SK-N-MC (cell line): ENCODE measurements around the gene NCOA6.
"Not testable (repeated sequence)": the region's sequence is repeated elsewhere in the genome, so short reads cannot be mapped to it uniquely, and the experiment has no call there.

Source experiments
- DNase-seq: peaks from one replicate; pipeline ENCODE4 v3.0.0-alpha.2; 2011; ENCODE audit warnings: low read depth, low spot score
- H3K27ac ChIP-seq: fragments of 200-600 bp; sonication (generic); 2 replicates; pipeline ENCODE4 v1.5.1; 2016; ENCODE audit warnings: mixed run types
- H3K36me3 ChIP-seq: fragments of 200-600 bp; sonication (generic); 2 replicates; pipeline ENCODE4 v1.6.1; 2017; ENCODE audit warnings: antibody characterized with exemption, low read length, mixed read lengths; ENCODE audit not compliant: insufficient read depth
- H3K4me3 ChIP-seq: fragments of 200-600 bp; sonication (generic); 2 replicates; pipeline ENCODE4 v1.5.1; 2016
- H3K9ac ChIP-seq: fragments of 200-600 bp; sonication (generic); 2 replicates; pipeline ENCODE4 v1.8.0; 2017; ENCODE audit warnings: mixed run types, mixed read lengths; ENCODE audit not compliant: insufficient read length
- H3K9me3 ChIP-seq: fragments of 200-600 bp; sonication (generic); 2 replicates; pipeline ENCODE4 v1.6.1; 2017; ENCODE audit warnings: low read depth, mild to moderate bottlenecking, antibody characterized with exemption, low read length, moderate library complexity, mixed read lengths
- EZH2 ChIP-seq: fragments of 200-600 bp; sonication (generic); IDR thresholded peaks from one replicate; pipeline ENCODE4 v1.6.1; 2017; ENCODE audit warnings: antibody characterized with exemption
- FOXP2 ChIP-seq: optimal IDR thresholded peaks from 2 replicates; pipeline ENCODE3; 2011; ENCODE audit warnings: mild to moderate bottlenecking, moderate library complexity; ENCODE audit not compliant: insufficient read depth; ENCODE audit errors: extremely low read length, control extremely low read depth
- POLR2AphosphoS5 ChIP-seq: IDR thresholded peaks from 2 replicates; pipeline ENCODE4 v1.6.1; 2012; ENCODE audit warnings: mild to moderate bottlenecking, low read depth, low read length, borderline replicate concordance

The NCOA6 gene

DNA sequence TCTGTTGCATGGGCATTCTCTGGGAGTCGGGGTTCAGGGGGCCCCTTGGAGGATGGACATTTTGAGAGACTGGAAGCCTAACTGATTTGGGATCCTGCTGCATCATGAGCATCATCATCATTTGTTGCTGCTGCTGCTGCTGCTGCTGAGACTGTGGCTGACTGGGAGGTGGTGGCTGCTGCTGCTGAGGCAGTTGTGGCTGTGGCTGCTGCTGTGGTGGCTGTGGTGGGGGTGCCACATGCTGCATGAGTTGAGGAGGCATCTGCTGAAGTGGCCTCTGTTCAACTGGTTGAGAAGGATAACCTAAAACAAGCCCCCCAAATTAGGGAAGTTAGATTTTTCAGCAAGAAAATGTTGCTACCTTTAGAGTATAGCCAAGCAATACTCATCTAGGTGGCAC is 82.4 kb downstream of the NCOA6 start:
- H3K27ac ChIP-seq = no peak overlapping the region
- H3K9me3 ChIP-seq = no peaks in the 10 kb centered on the region
- no peak for TF ChIP-seq FOXP2
- TF ChIP-seq POLR2AphosphoS5 = no peak
- TF ChIP-seq EZH2 = no peak
- no peak overlapping the region for H3K4me3 ChIP-seq
- H3K9ac ChIP-seq = no peak overlapping the region
- peaks cover 71% of the 10 kb centered on the region for H3K36me3 ChIP-seq
- no peak for DNase-seq

DNA sequence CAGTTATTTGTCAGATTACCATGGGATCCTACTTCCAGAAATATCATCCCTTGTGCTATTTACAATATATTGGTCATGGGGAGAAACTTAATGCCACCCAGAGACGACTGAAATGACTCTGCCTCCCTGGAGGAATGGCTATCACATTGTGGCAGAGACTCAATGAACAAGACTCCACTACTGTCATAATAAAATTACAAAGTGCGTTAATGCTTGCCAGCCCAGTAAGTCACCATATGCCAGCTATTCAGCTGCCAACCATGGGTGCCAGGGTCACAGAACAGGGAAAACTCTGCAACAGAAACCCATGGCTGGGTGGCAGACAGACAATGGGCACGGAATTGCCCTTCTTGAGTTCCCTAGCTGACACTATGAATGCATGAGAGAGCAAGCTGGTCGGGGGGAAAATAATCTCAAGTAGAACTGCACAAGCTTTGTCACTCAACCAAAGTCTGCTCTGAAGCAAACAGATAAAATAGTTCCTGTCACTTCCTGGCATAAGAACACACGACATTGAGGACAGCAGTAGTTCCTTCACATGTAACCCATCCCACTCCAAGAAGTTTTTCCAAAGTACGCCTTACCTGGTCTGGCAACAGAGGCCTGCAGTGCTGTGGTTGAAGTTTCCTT is 89.2 kb downstream of the NCOA6 start:
- Histone ChIP-seq H3K9me3 (no peaks in the 10 kb centered on the region), H3K36me3 (peaks cover 27% of the 10 kb centered on the region; the same call in 1 of the 2 replicates), H3K4me3 (no peak overlapping the region), H3K9ac (no peak overlapping the region), H3K27ac (0 out of 2 replicates have a peak overlapping the region, but pooled peaks have one; percentile 19)
- no peak for DNase-seq
- no peak for TF ChIP-seq FOXP2
- TF ChIP-seq POLR2AphosphoS5 = no peak
- no peak for TF ChIP-seq EZH2

DNA sequence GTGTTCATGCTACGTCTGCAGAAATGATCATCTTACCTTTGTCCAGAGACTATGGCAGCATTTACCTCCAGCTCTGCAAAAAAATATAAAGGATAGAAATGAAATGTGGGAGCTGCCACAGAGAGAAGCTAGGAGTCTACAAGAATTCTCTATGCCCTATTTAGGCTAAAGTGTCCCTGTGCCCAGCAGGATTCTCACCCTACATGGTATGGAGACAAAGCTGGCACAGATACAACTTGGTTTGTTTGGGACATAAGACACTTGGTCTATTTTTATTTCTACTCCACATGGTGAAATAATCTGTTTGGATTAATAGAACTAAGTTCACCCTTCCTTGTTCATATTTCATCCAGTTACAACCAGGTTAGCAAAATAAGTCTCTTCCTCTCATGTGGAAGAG is 92.9 kb downstream of the NCOA6 start:
- DNase-seq = no peak
- Histone ChIP-seq H3K9me3 (no peaks in the 10 kb centered on the region), H3K27ac (no peak overlapping the region), H3K9ac (no peak overlapping the region), H3K4me3 (no peak overlapping the region), H3K36me3 (peaks cover 22% of the 10 kb centered on the region; the same call in 1 of the 2 replicates)
- TF ChIP-seq FOXP2 (no peak), POLR2AphosphoS5 (no peak)

DNA sequence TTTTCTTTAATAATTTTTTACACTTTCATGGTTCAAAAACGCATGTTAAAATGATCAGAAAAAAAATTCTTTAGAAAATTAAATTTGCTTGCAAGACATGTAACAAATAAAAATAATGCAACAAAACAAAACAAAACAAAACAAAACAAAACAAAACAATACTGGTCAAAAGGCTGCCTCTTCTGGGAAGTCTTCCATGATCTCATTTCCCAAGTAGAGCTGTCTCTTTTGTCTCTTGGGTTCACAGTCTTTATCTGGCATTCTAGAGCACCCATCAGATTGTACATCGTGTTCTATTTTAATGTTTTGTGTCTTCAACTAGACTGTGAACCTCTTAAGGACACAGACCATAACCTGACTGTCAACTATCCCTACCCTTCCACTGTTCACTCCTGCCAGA is 96.0 kb downstream of the NCOA6 start:
- no peak for DNase-seq
- H3K4me3 ChIP-seq = no peak overlapping the region
- TF ChIP-seq EZH2 (no peak), FOXP2 (no peak), POLR2AphosphoS5 (no peak)
- no peaks in the 10 kb centered on the region for H3K9me3 ChIP-seq
- peaks cover 36% of the 10 kb centered on the region; the same call in 1 of the 2 replicates for H3K36me3 ChIP-seq
- H3K9ac ChIP-seq = no peak overlapping the region
- no peak overlapping the region for H3K27ac ChIP-seq

DNA sequence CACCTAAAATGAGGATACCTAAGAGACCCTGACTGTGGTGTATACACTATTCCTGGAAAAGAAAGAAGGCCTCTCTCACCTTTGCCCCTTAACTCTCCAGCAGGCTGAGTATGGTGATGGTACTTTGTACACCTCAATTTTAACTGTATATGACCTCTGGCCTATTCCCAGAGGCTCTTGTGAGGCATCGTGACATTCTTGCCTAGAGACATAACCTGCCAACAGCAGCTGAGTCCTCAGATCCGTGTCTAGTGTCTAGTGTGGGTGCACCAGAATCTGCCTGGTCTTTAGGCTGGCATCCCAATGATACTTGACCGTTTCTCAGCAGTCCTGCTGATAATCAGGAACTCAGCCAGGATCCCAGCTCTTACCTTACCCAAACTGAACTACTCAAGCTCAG is 101.3 kb downstream of the NCOA6 start:
- Histone ChIP-seq H3K4me3 (no peak overlapping the region), H3K27ac (no peak overlapping the region), H3K9me3 (no peaks in the 10 kb centered on the region), H3K36me3 (peaks cover 36% of the 10 kb centered on the region; the same call in 1 of the 2 replicates), H3K9ac (no peak overlapping the region)
- TF ChIP-seq FOXP2 (no peak), POLR2AphosphoS5 (no peak), EZH2 (no peak)
- DNase-seq = no peak

- DNase-seq, H3K9ac ChIP-seq, H3K4me3 ChIP-seq, H3K9me3 ChIP-seq, H3K27ac ChIP-seq: not testable (repeated sequence)
- peaks cover 40% of the 10 kb centered on the region for H3K36me3 ChIP-seq
Observed at GRCh38 chr20:34722560-34722959, 102.9 kb downstream of the NCOA6 start.

DNA sequence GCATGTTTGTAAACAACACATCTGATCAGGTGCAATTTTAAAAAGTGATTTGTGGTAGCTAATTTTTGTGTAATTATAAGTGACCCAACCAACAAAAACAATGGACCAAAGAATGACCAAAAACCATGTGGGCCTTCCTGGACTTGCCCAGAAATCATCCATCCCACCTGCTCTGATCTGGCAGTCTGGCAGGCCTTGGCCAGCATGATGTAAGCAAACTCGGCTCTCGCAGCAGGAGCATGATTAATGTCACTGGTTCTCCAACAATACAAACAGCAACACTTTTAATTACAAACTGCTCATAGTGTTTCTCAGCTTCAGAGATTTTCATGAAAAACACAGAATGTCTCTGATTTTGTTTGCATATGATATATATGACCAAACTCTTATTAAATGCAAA is 105.2 kb downstream of the NCOA6 start:
- Histone ChIP-seq H3K4me3 (no peak overlapping the region), H3K9me3 (no peaks in the 10 kb centered on the region), H3K9ac (no peak overlapping the region), H3K36me3 (peaks cover 39% of the 10 kb centered on the region), H3K27ac (0 out of 2 replicates have a peak overlapping the region, but pooled peaks have one; percentile 17)
- no peak for DNase-seq
- TF ChIP-seq EZH2 = no peak
- TF ChIP-seq POLR2AphosphoS5 = no peak
- no peak for TF ChIP-seq FOXP2

DNA sequence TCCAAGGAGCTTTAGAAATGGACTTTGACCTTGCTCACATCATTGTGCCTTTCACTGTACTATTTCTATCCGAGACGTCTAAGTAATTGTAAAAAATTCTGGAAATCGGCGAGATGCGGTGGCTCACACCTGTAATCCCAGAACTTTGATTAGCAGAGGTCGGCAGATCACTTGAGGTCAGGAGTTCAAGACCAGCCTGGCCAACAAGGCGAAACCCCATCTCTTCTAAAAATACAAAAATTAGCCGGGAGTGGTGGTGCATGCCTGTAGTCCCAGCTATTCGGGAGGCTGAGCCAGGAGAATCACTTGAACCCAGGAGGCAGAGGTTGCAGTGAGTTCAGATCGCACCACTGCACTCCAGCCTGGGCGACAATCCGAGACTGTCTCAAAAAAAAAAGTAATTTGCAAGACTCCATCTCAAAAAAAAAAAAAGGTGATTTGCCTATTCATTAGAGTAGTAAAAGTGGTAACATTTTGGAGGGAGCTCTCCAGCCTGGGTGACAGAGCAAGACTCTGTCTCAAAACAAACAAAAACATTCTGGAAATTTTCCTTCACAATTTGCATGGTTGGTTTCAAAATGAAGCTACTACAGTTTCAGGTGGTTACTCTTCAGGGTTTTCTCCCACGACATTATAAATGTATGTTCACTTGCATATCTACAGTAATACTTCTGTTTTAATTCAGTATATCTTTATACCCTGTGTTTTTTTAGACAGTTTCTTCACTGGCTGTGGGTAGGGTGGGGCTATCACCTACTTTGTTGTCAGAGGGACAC is 106.0 kb downstream of the NCOA6 start:
- not testable (repeated sequence) for H3K9ac ChIP-seq, DNase-seq, H3K4me3 ChIP-seq, H3K9me3 ChIP-seq, H3K27ac ChIP-seq
- peaks cover 41% of the 10 kb centered on the region for H3K36me3 ChIP-seq
